Measurements from ENCODE around the gene CSRP2. TPM values are rescaled to one million over a fixed set of nuclear protein-coding genes. Genes with fewer than 3 reads are reported as not detected.

The CSRP2 gene
- total and polyA plus RNA-seq, 2 of the 8 experiments (the other 6 are each of a cell fraction or from before 2014, with no cell fraction given): 149 to 227 TPM

DNA sequence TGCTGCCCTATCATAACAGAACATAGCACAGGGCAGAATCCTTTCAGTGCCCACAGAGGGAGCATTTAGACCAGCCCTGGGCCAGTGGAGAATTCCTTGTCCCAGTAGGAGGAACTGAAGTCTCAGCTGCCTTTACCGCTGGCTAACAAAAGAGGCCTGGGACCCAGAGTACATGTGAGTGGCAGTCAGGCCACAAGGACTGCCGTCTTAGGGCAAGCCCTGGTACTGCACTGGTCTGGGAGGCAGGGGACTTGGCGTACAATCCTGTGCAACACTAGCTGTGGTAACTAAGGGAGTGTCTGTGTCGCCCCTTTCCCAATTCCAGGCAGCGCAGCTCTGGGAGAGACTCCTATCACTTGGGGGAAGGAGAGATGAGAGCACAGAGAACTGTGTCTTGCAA is 17.0 kb upstream of the CSRP2 start:
- H2BK15ac ChIP-seq (ENCODE audit: low read length): no peak overlapping the region
- H3K27me3 ChIP-seq (replicated peaks in 1 of 4; ENCODE audit: control insufficient read depth in 3 of 4, extremely low read depth in 1 of 4, insufficient read depth in 3 of 4, low read length in 3 of 4): no peaks in the 10 kb centered on the region
- FAIRE-seq (no peak), DNase-seq (ENCODE audit: low read depth in 1 of 2, low spot score in 2 of 2) (no peak)
- TF ChIP-seq, protein P1, sequence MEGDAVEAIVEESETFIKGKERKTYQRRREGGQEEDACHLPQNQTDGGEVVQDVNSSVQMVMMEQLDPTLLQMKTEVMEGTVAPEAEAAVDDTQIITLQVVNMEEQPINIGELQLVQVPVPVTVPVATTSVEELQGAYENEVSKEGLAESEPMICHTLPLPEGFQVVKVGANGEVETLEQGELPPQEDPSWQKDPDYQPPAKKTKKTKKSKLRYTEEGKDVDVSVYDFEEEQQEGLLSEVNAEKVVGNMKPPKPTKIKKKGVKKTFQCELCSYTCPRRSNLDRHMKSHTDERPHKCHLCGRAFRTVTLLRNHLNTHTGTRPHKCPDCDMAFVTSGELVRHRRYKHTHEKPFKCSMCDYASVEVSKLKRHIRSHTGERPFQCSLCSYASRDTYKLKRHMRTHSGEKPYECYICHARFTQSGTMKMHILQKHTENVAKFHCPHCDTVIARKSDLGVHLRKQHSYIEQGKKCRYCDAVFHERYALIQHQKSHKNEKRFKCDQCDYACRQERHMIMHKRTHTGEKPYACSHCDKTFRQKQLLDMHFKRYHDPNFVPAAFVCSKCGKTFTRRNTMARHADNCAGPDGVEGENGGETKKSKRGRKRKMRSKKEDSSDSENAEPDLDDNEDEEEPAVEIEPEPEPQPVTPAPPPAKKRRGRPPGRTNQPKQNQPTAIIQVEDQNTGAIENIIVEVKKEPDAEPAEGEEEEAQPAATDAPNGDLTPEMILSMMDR (IDR thresholded peaks at IDR 0.05; ENCODE audit: control extremely low read depth in 1 of 3, insufficient read depth in 1 of 3, low read depth in 1 of 3, low read length in 3 of 3): peak in 1 of 3 experiments; percentile 0; a peak in 1 of 4 replicates
- TF ChIP-seq TBP (IDR thresholded peaks at IDR 0.05; ENCODE audit: low read depth, low read length): no peak
- no peak for TF ChIP-seq SIX5 (IDR thresholded peaks at IDR 0.05; ENCODE audit: low read depth, low read length)
- TF ChIP-seq RAD21 (IDR thresholded peaks at IDR 0.05 in 1 of 2, conservative IDR thresholded peaks at IDR 0.05 in 1 of 2; ENCODE audit: low read depth in 2 of 2, low read length in 2 of 2): peak; percentile 1 to 14; a peak in 1 of 4 replicates
- TF ChIP-seq, protein P2, sequence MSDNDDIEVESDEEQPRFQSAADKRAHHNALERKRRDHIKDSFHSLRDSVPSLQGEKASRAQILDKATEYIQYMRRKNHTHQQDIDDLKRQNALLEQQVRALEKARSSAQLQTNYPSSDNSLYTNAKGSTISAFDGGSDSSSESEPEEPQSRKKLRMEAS (IDR thresholded peaks at IDR 0.05): no peak
- H3K9me3 ChIP-seq (ENCODE audit: insufficient read depth in 2 of 2, low read depth in 1 of 2, low read length in 1 of 2): no peaks in the 10 kb centered on the region
- H4K91ac ChIP-seq (replicated peaks; ENCODE audit: insufficient read length, low read length): no peak overlapping the region
- ChIA-PET CTCF (ENCODE audit: partially characterized antibody) (interaction anchor here (0.5 to 3.3 kb wide), 10 partner anchors 9 to 817 kb away, joined by 3 to 9 read pairs (median 4); no protein-coding TSS in a partner anchor), POLR2A (ENCODE audit: partially characterized antibody) (no interaction called here)
- H3K4ac ChIP-seq (replicated peaks; ENCODE audit: insufficient read length, low read depth, low read length): no peak overlapping the region
- H3K23me2 ChIP-seq (ENCODE audit: low read depth, low read length): no peaks in the 10 kb centered on the region
- no peak overlapping the region for H3K56ac ChIP-seq (replicated peaks; ENCODE audit: insufficient read length, low read depth, low read length)
- no peaks in the 10 kb centered on the region for H3K36me3 ChIP-seq (ENCODE audit: control insufficient read depth in 2 of 4, insufficient read depth in 4 of 4, low read length in 3 of 4)
- H3K23ac ChIP-seq (ENCODE audit: insufficient read length): no peak overlapping the region
- no peak overlapping the region for H4K8ac ChIP-seq (ENCODE audit: extremely low read depth, insufficient read depth, low read length)
- no peak overlapping the region for H2BK120ac ChIP-seq (replicated peaks; ENCODE audit: low read depth, low read length)
- H2AFZ ChIP-seq (ENCODE audit: low read length): peak overlapping the region; percentile 41; the same call in 1 of the 2 replicates
- no peaks in the 10 kb centered on the region for H3K79me1 ChIP-seq (ENCODE audit: low read depth, low read length)
- no peak overlapping the region for H2BK5ac ChIP-seq (ENCODE audit: low read depth, low read length)
- H3K4me3 ChIP-seq (ENCODE audit: extremely low read depth in 1 of 4, insufficient read depth in 2 of 4, low read depth in 3 of 4, low read length in 4 of 4): no peak overlapping the region
- H2BK20ac ChIP-seq (ENCODE audit: low read length): no peak overlapping the region
- H3K14ac ChIP-seq (ENCODE audit: insufficient read length): no peak overlapping the region
- H3K4me1 ChIP-seq (replicated peaks in 1 of 4; ENCODE audit: control insufficient read depth in 3 of 4, insufficient read depth in 4 of 4, low read length in 3 of 4): no peaks in the 10 kb centered on the region
- no peaks in the 10 kb centered on the region for H4K20me1 ChIP-seq (replicated peaks in 1 of 2; ENCODE audit: control insufficient read depth in 1 of 2, insufficient read depth in 2 of 2, low read length in 2 of 2)
- H3K79me2 ChIP-seq (ENCODE audit: control insufficient read depth in 1 of 2, insufficient read depth in 2 of 2, low read length in 2 of 2): no peaks in the 10 kb centered on the region
- H4K5ac ChIP-seq (ENCODE audit: insufficient read length, low read depth, low read length): no peak overlapping the region
- 85% methylated on average over 5 of the region's 5 CpGs; no CpG with 5 or more reads in 1 of the 2 experiments for WGBS, 2 experiments (ENCODE audit: extremely low coverage in 1 of 2, insufficient coverage in 1 of 2, insufficient read length in 1 of 2, insufficient replicate concordance in 2 of 2, low coverage in 1 of 2, low lambda C conversion rate in 2 of 2, missing lambda C conversion rate in 1 of 2)
- no peak overlapping the region for H3K18ac ChIP-seq (ENCODE audit: extremely low read depth, low read length)
- no peak overlapping the region for H3K27ac ChIP-seq (ENCODE audit: low read depth, low read length)
- H3K9ac ChIP-seq (replicated peaks in 1 of 4; ENCODE audit: extremely low read depth in 1 of 4, low read depth in 3 of 4, low read length in 3 of 4): no peak overlapping the region
- no peak overlapping the region for H2AK5ac ChIP-seq (ENCODE audit: low read depth, low read length)
- no peak overlapping the region for H2BK12ac ChIP-seq (ENCODE audit: low read depth, low read length)
- no peak overlapping the region for H3K4me2 ChIP-seq (ENCODE audit: insufficient read depth in 1 of 2, low read depth in 2 of 2, low read length in 2 of 2)

Data from H1 (cell line).